ENCODE results near the gene PSMA5.

DNA sequence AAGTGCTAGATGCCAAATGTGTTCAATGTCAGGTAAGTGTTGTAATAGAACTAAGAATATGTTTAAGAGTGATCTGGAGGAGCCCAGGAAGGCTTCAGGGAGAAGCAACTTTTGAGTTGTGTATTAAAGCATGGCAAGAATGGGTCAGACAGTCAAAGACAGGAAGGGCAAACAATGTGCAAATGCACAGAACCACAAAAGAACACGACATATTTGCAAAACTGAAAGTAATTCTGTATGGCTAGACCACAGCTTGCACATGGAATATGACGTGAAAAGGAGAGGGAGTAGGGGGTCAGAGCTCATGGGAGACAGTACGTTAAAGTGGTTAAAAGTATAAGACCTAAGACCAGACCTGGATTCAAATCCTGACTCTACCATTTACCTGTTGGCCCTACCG, 21.4 kb downstream of the PSMA5 start:
- TF ChIP-seq, protein P1, sequence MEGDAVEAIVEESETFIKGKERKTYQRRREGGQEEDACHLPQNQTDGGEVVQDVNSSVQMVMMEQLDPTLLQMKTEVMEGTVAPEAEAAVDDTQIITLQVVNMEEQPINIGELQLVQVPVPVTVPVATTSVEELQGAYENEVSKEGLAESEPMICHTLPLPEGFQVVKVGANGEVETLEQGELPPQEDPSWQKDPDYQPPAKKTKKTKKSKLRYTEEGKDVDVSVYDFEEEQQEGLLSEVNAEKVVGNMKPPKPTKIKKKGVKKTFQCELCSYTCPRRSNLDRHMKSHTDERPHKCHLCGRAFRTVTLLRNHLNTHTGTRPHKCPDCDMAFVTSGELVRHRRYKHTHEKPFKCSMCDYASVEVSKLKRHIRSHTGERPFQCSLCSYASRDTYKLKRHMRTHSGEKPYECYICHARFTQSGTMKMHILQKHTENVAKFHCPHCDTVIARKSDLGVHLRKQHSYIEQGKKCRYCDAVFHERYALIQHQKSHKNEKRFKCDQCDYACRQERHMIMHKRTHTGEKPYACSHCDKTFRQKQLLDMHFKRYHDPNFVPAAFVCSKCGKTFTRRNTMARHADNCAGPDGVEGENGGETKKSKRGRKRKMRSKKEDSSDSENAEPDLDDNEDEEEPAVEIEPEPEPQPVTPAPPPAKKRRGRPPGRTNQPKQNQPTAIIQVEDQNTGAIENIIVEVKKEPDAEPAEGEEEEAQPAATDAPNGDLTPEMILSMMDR (IDR thresholded peaks at IDR 0.05) = no peak
- no peak for TF ChIP-seq ZFX (IDR thresholded peaks at IDR 0.05; ENCODE audit: borderline replicate concordance)

Data from 22Rv1 (cell line).